Hepatocyte (in vitro differentiated cells): ENCODE measurements around the gene FBXL20. TPM values are rescaled to one million over a fixed set of nuclear protein-coding genes. Genes with fewer than 3 reads are reported as not detected.

ENCODE experiments used
- DNase-seq: peaks from one replicate; pipeline ENCODE4 v3.0.0-alpha.2; 2016; ENCODE audit warnings: low spot score
- H2AFZ ChIP-seq: fragments of 200-600 bp; sonication (generic); 2 replicates; pipeline ENCODE4 v1.6.0; 2016; ENCODE audit warnings: antibody characterized with exemption, mild to moderate bottlenecking
- H3K27ac ChIP-seq: fragments of 200-600 bp; sonication (generic); 2 replicates; pipeline ENCODE4 v1.5.1; 2016; ENCODE audit warnings: mild to moderate bottlenecking
- H3K27me3 ChIP-seq: fragments of 200-600 bp; sonication (generic); 2 replicates; pipeline ENCODE4 v1.6.1; 2016
- H3K36me3 ChIP-seq: fragments of 200-600 bp; sonication (generic); replicated peaks from 2 replicates; pipeline ENCODE4 v1.5.1; 2016; ENCODE audit warnings: low read depth; ENCODE audit not compliant: insufficient read depth
- H3K4me1 ChIP-seq: fragments of 200-600 bp; sonication (generic); 2 replicates; pipeline ENCODE4 v1.5.1; 2016; ENCODE audit warnings: mild to moderate bottlenecking, moderate library complexity; ENCODE audit not compliant: insufficient read depth
- H3K4me2 ChIP-seq: fragments of 200-600 bp; sonication (generic); 2 replicates; pipeline ENCODE4 v1.6.0; 2016
- H3K4me3 ChIP-seq: fragments of 200-600 bp; sonication (generic); 2 replicates; pipeline ENCODE4 v1.5.1; 2016; ENCODE audit warnings: mild to moderate bottlenecking
- H3K79me2 ChIP-seq: fragments of 200-600 bp; sonication (generic); 2 replicates; pipeline ENCODE4 v1.6.0; 2017; ENCODE audit warnings: mild to moderate bottlenecking
- H3K9me2 ChIP-seq: fragments of 200-600 bp; sonication (generic); replicated peaks from 2 replicates; pipeline ENCODE4 v1.6.0; 2017; ENCODE audit warnings: mild to moderate bottlenecking; ENCODE audit not compliant: insufficient read depth
- H3K9me3 ChIP-seq: fragments of 200-600 bp; sonication (generic); 2 replicates; pipeline ENCODE4 v1.5.1; 2016; ENCODE audit warnings: low read depth, mild to moderate bottlenecking
- H4K20me1 ChIP-seq: fragments of 200-600 bp; sonication (generic); 2 replicates; pipeline ENCODE4 v1.6.0; 2016; ENCODE audit warnings: mild to moderate bottlenecking; ENCODE audit not compliant: insufficient read depth, poor library complexity, severe bottlenecking
- EZH2 ChIP-seq: fragments of 200-600 bp; sonication (generic); IDR thresholded peaks from 2 replicates; pipeline ENCODE4 v1.6.1; 2016; ENCODE audit warnings: antibody characterized with exemption, mild to moderate bottlenecking, borderline replicate concordance
- EZH2phosphoT487 ChIP-seq: fragments of 200-600 bp; sonication (generic); IDR thresholded peaks from one replicate; pipeline ENCODE4 v1.6.1; 2018; ENCODE audit warnings: antibody characterized with exemption, mild to moderate bottlenecking, low read depth, moderate library complexity; ENCODE audit not compliant: unreplicated experiment, severe bottlenecking
- WGBS: methylation state at CpG from one replicate; pipeline ENCODE4 v1.1.6; 2016; ENCODE audit warnings: low lambda C conversion rate; ENCODE audit errors: missing lambda C conversion rate; 5-methylcytosine and 5-hydroxymethylcytosine counted together
- polyA plus RNA-seq: library from polyadenylated mRNA; unstranded; fragments of >200 nt; fragmentation: Nextera tagmentation; extraction: Ambion mirVana; gene quantifications from 2 replicates; pipeline ENCODE4 v1.2.1, GENCODE V29; 2016
- total RNA-seq: library from RNA; depleted of rRNA; stranded (reverse); fragments of >200 nt; gene quantifications from 2 replicates; pipeline ENCODE4 v1.2.3, GENCODE V29; 2014
- TF ChIP-seq, protein P1 (sequence below): fragments of 200-600 bp; sonication (generic); IDR thresholded peaks from 2 replicates; pipeline ENCODE4 v1.5.1; 2016; ENCODE audit warnings: antibody characterized with exemption, mild to moderate bottlenecking; ENCODE audit not compliant: poor library complexity

Gene FBXL20
- total and polyA plus RNA-seq, 2 experiments from 2014 or later: 8.0 to 11.6 TPM

DNA sequence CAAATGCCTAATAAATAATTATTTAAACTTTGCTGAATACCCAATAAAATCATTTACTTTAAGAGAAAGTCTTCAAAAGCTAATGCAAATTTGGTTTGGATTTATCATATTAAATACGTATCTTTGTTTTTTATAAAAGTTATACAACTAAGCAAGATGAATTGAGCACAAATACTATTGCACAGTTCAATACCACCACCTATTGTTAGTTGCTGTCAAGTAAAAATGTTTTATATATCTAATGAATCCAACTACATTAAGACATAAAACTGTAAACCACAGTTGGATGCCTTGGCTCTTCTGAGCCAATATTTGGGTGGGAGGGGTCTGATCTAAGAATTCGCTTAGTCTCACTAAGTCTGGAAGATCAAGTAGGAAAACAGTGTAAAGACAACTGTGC, 7.7 kb downstream of the FBXL20 start:
- H3K27me3 ChIP-seq: no peaks in the 10 kb centered on the region
- TF ChIP-seq, protein P1, sequence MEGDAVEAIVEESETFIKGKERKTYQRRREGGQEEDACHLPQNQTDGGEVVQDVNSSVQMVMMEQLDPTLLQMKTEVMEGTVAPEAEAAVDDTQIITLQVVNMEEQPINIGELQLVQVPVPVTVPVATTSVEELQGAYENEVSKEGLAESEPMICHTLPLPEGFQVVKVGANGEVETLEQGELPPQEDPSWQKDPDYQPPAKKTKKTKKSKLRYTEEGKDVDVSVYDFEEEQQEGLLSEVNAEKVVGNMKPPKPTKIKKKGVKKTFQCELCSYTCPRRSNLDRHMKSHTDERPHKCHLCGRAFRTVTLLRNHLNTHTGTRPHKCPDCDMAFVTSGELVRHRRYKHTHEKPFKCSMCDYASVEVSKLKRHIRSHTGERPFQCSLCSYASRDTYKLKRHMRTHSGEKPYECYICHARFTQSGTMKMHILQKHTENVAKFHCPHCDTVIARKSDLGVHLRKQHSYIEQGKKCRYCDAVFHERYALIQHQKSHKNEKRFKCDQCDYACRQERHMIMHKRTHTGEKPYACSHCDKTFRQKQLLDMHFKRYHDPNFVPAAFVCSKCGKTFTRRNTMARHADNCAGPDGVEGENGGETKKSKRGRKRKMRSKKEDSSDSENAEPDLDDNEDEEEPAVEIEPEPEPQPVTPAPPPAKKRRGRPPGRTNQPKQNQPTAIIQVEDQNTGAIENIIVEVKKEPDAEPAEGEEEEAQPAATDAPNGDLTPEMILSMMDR: peak; percentile 5
- no peak for TF ChIP-seq EZH2phosphoT487
- H3K9me3 ChIP-seq: no peaks in the 10 kb centered on the region
- H3K9me2 ChIP-seq: no peaks in the 10 kb centered on the region
- H3K79me2 ChIP-seq: peaks cover 92% of the 10 kb centered on the region
- H2AFZ ChIP-seq: no peak overlapping the region
- peaks cover 51% of the 10 kb centered on the region for H4K20me1 ChIP-seq
- DNase-seq: no peak
- 90% methylated on average over 2 of the region's 2 CpGs for WGBS
- H3K4me3 ChIP-seq: no peak overlapping the region
- H3K36me3 ChIP-seq: no peaks in the 10 kb centered on the region
- H3K27ac ChIP-seq: no peak overlapping the region
- no peaks in the 10 kb centered on the region for H3K4me1 ChIP-seq
- H3K4me2 ChIP-seq: no peak overlapping the region

DNA sequence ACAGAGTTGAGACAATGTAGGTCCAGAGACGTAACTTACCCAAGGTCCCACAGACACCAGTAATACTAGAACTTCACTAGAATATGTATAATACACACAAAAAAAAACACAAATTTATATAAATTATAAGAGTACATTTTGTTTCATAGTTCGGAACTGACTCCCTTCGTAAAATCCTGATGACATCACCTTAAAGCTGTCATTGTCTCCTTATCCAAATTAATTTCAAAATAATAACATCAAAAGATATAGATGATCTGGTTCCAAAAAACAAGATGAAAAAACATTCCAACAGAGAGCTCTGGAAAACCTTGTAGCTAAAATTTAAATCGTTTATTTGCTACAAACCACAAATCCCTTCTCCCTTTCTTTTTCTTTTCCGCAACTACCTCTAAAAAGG, 10.0 kb downstream of the FBXL20 start:
- Histone ChIP-seq H3K79me2 (peaks cover 90% of the 10 kb centered on the region), H2AFZ (no peak overlapping the region), H3K4me1 (no peaks in the 10 kb centered on the region), H3K4me3 (no peak overlapping the region), H3K9me3 (no peaks in the 10 kb centered on the region), H3K4me2 (no peak overlapping the region), H3K36me3 (no peaks in the 10 kb centered on the region), H4K20me1 (peaks cover 41% of the 10 kb centered on the region), H3K27ac (no peak overlapping the region), H3K9me2 (no peaks in the 10 kb centered on the region), H3K27me3 (no peaks in the 10 kb centered on the region)
- WGBS: 96% methylated on average over 5 of the region's 5 CpGs
- TF ChIP-seq EZH2 (no peak), EZH2phosphoT487 (no peak)
- TF ChIP-seq, protein P1: no peak
- DNase-seq: no peak

DNA sequence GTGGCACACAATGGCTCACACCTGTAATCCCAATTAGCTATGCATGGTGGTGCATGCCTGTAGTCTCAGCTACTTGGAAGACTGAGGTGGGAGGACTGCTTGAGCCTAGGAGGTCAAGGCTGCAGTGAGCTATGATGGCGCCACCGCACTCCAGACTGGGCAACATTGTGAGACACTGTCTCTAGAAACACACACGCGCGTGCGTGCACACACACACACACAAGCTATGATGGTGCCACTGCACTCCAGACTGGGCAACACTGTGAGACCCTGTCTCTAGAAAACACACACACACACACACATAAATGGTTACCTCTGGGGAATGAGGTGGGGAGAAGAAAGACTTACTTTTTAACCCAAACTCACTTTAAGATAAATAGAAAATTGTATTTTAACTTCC, 16.4 kb downstream of the FBXL20 start:
- Histone ChIP-seq H3K4me3 (no peak overlapping the region), H3K27ac (no peak overlapping the region), H3K36me3 (no peaks in the 10 kb centered on the region), H4K20me1 (peaks cover 4% of the 10 kb centered on the region), H3K4me2 (no peak overlapping the region), H3K4me1 (no peaks in the 10 kb centered on the region), H3K9me3 (no peaks in the 10 kb centered on the region), H3K27me3 (no peaks in the 10 kb centered on the region), H3K9me2 (no peaks in the 10 kb centered on the region), H2AFZ (no peak overlapping the region), H3K79me2 (peaks cover 68% of the 10 kb centered on the region)
- no peak for TF ChIP-seq EZH2phosphoT487
- no peak for TF ChIP-seq EZH2
- TF ChIP-seq, protein P1: no peak
- 98% methylated on average over 6 of the region's 6 CpGs for WGBS
- no peak for DNase-seq

DNA sequence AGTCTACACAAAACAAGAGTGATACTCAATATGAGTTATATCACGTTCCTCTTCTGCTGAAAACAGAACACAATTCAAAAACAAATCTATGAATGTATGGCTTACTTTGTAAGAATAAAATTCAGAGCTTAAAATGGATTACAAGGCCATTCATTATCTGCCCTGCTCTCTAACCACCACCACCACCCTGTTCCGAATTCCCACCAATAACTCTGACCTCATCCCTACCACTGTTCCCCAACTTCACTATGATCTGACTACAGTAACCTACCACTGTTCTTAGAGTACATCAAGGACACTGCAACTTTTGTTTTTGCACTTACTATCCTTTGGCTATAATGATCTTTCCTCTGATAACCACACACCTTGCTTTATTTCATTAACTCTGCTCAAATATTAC, 21.3 kb downstream of the FBXL20 start:
- no peaks in the 10 kb centered on the region for H3K36me3 ChIP-seq
- H3K9me3 ChIP-seq: no peaks in the 10 kb centered on the region
- H3K27ac ChIP-seq: no peak overlapping the region
- WGBS: 85% methylated on average over 2 of the region's 2 CpGs
- no peak for TF ChIP-seq EZH2phosphoT487
- H3K4me3 ChIP-seq: no peak overlapping the region
- no peaks in the 10 kb centered on the region for H3K27me3 ChIP-seq
- no peak for DNase-seq
- H4K20me1 ChIP-seq: peaks cover 15% of the 10 kb centered on the region
- H3K4me2 ChIP-seq: no peak overlapping the region
- H3K79me2 ChIP-seq: peaks cover 66% of the 10 kb centered on the region
- no peaks in the 10 kb centered on the region for H3K9me2 ChIP-seq
- H3K4me1 ChIP-seq: no peaks in the 10 kb centered on the region
- no peak overlapping the region for H2AFZ ChIP-seq
